MM.1S (cell line): ENCODE measurements around the gene CDC42.

Source experiments
- DNase-seq: peaks from one replicate; pipeline ENCODE4 v3.0.0-alpha.2; 2015
- H2AFZ ChIP-seq: fragments of 300-600 bp; sonication (generic); 2 replicates; pipeline ENCODE4 v1.6.0; 2016; ENCODE audit warnings: antibody characterized with exemption, low read length
- H3F3A ChIP-seq: fragments of 300-600 bp; sonication (generic); 2 replicates; pipeline ENCODE4 v1.6.1; 2016; ENCODE audit warnings: mild to moderate bottlenecking, antibody characterized with exemption, low read length, moderate library complexity, mixed read lengths; ENCODE audit not compliant: insufficient read depth
- H3K27ac ChIP-seq: fragments of 300-600 bp; sonication (generic); 2 replicates; pipeline ENCODE4 v1.5.1; 2016; ENCODE audit warnings: mild to moderate bottlenecking, low read length
- H3K27me3 ChIP-seq: fragments of 300-600 bp; sonication (generic); replicated peaks from 2 replicates; pipeline ENCODE4 v1.6.0; 2016; ENCODE audit warnings: low read length; ENCODE audit not compliant: insufficient read depth
- H3K36me3 ChIP-seq: fragments of 300-600 bp; sonication (generic); replicated peaks from 2 replicates; pipeline ENCODE4 v1.6.1; 2016; ENCODE audit warnings: mild to moderate bottlenecking, low read length, mixed read lengths; ENCODE audit not compliant: insufficient read depth
- H3K4me1 ChIP-seq: fragments of 300-600 bp; sonication (generic); 2 replicates; pipeline ENCODE4 v1.6.1; 2016; ENCODE audit warnings: low read length, mixed read lengths
- H3K4me2 ChIP-seq: fragments of 300-600 bp; sonication (generic); 2 replicates; pipeline ENCODE4 v1.6.0; 2016; ENCODE audit warnings: low read depth, low read length
- H3K4me3 ChIP-seq: fragments of 300-600 bp; sonication (generic); 2 replicates; pipeline ENCODE4 v1.5.1; 2016; ENCODE audit warnings: low read length, mixed read lengths
- H3K79me2 ChIP-seq: fragments of 300-600 bp; sonication (generic); 2 replicates; pipeline ENCODE4 v1.6.1; 2016; ENCODE audit warnings: mixed run types, low read length, mixed read lengths
- H3K9ac ChIP-seq: fragments of 300-600 bp; sonication (generic); 2 replicates; pipeline ENCODE4 v1.6.1; 2016; ENCODE audit warnings: low read length, mixed read lengths
- H3K9me2 ChIP-seq: fragments of 300-600 bp; sonication (generic); replicated peaks from 2 replicates; pipeline ENCODE4 v1.6.1; 2016; ENCODE audit warnings: mild to moderate bottlenecking, low read length, mixed read lengths; ENCODE audit not compliant: insufficient read depth
- H3K9me3 ChIP-seq: fragments of 300-600 bp; sonication (generic); replicated peaks from 2 replicates; pipeline ENCODE4 v1.6.1; 2016; ENCODE audit warnings: mild to moderate bottlenecking, low read length, mixed read lengths; ENCODE audit not compliant: insufficient read depth
- H4K20me1 ChIP-seq: fragments of 300-600 bp; sonication (generic); 2 replicates; pipeline ENCODE4 v1.6.1; 2016; ENCODE audit warnings: mild to moderate bottlenecking, low read length, moderate library complexity, mixed read lengths; ENCODE audit not compliant: insufficient read depth
- CTCF ChIP-seq: fragments of 300-600 bp; sonication (generic); IDR thresholded peaks from 2 replicates; pipeline ENCODE4 v1.5.1; 2016; ENCODE audit warnings: antibody characterized with exemption, low read length, mixed read lengths
- EZH2 ChIP-seq: fragments of 300-600 bp; sonication (generic); optimal IDR thresholded peaks from 2 replicates; pipeline ENCODE3; 2017; ENCODE audit warnings: low read depth, mild to moderate bottlenecking, antibody characterized with exemption, low read length, mixed read lengths
- EZH2phosphoT487 ChIP-seq: fragments of 300-600 bp; sonication (generic); IDR thresholded peaks from 2 replicates; pipeline ENCODE4 v1.6.1; 2018; ENCODE audit warnings: antibody characterized with exemption, low read length

The CDC42 gene

GRCh38 chr1:22026924-22027289, 25.6 kb upstream of the CDC42 start:
- TF ChIP-seq EZH2 (no peak), CTCF (no peak), EZH2phosphoT487 (no peak)
- H3F3A ChIP-seq: peaks cover 26% of the 10 kb centered on the region
- H3K9me2 ChIP-seq: no peaks in the 10 kb centered on the region
- H2AFZ ChIP-seq: no peak overlapping the region
- H3K4me2 ChIP-seq: no peak overlapping the region
- DNase-seq: no peak
- no peak overlapping the region for H3K27ac ChIP-seq
- peaks cover 6% of the 10 kb centered on the region; the same call in 1 of the 2 replicates for H3K4me1 ChIP-seq
- no peak overlapping the region for H3K9ac ChIP-seq
- H3K27me3 ChIP-seq: no peaks in the 10 kb centered on the region
- no peaks in the 10 kb centered on the region for H3K9me3 ChIP-seq
- peaks cover 13% of the 10 kb centered on the region for H3K79me2 ChIP-seq
- H4K20me1 ChIP-seq: no peaks in the 10 kb centered on the region
- no peaks in the 10 kb centered on the region for H3K36me3 ChIP-seq
- H3K4me3 ChIP-seq: no peak overlapping the region

- no peak for DNase-seq
- Histone ChIP-seq H3K4me1 (no peaks in the 10 kb centered on the region), H2AFZ (no peak overlapping the region), H3K9ac (no peak overlapping the region), H3K27me3 (no peaks in the 10 kb centered on the region), H3K27ac (no peak overlapping the region), H4K20me1 (no peaks in the 10 kb centered on the region), H3K79me2 (peaks cover 13% of the 10 kb centered on the region), H3F3A (peaks cover 11% of the 10 kb centered on the region), H3K4me2 (no peak overlapping the region), H3K4me3 (no peak overlapping the region), H3K36me3 (no peaks in the 10 kb centered on the region), H3K9me2 (no peaks in the 10 kb centered on the region), H3K9me3 (no peaks in the 10 kb centered on the region)
- TF ChIP-seq EZH2 (no peak), CTCF (no peak), EZH2phosphoT487 (no peak)
Measured at GRCh38 chr1:22030057-22030456, 22.5 kb upstream of the CDC42 start.

- H3K27ac ChIP-seq: no peak overlapping the region
- TF ChIP-seq EZH2phosphoT487 (no peak), CTCF (no peak), EZH2 (no peak)
- no peak overlapping the region for H3K4me2 ChIP-seq
Measured at GRCh38 chr1:22030473-22030872, 22.0 kb upstream of the CDC42 start.

More at GRCh38 chr1:22030473-22030872, 22.0 kb upstream of the CDC42 start:
- no peak overlapping the region for H3K4me3 ChIP-seq
- H3K9me3 ChIP-seq: no peaks in the 10 kb centered on the region
- H2AFZ ChIP-seq: no peak overlapping the region
- no peaks in the 10 kb centered on the region for H3K9me2 ChIP-seq
- H3K27me3 ChIP-seq: no peaks in the 10 kb centered on the region
- peaks cover 9% of the 10 kb centered on the region for H3F3A ChIP-seq
- H3K4me1 ChIP-seq: no peaks in the 10 kb centered on the region
- peaks cover 13% of the 10 kb centered on the region for H3K79me2 ChIP-seq
- H3K36me3 ChIP-seq: no peaks in the 10 kb centered on the region
- H3K9ac ChIP-seq: no peak overlapping the region
- H4K20me1 ChIP-seq: no peaks in the 10 kb centered on the region
- DNase-seq: no peak
